Hindlimb muscle (tissue), 1 donor: ENCODE results near the gene PRDM13. TPM values are rescaled to one million over a fixed set of nuclear protein-coding genes. Genes with fewer than 3 reads are reported as not detected.
"Not testable (repeated sequence)": the region's sequence is repeated elsewhere in the genome, so short reads cannot be mapped to it uniquely, and the experiment has no call there.

ENCODE experiments used
- DNase-seq: peaks from one replicate; pipeline ENCODE4 v3.0.0-alpha.2; 2013
- polyA plus RNA-seq: library from polyadenylated mRNA; unstranded; fragments of 120-200 nt; gene quantifications from one replicate; pipeline ENCODE4 v1.2.1, GENCODE V29; 2013; ENCODE audit not compliant: insufficient read length

Gene PRDM13
- polyA plus RNA-seq, 1 donor = not detected

- DNase-seq = no peak
These were observed 22.7 kb downstream of the PRDM13 start for GRCh38 chr6:99629293-99629692.

GRCh38 chr6:99637629-99638028 lies 31.0 kb downstream of the PRDM13 start:
- DNase-seq = no peak

GRCh38 chr6:99638358-99638757 lies 31.7 kb downstream of the PRDM13 start:
- DNase-seq = not testable (repeated sequence)

DNA sequence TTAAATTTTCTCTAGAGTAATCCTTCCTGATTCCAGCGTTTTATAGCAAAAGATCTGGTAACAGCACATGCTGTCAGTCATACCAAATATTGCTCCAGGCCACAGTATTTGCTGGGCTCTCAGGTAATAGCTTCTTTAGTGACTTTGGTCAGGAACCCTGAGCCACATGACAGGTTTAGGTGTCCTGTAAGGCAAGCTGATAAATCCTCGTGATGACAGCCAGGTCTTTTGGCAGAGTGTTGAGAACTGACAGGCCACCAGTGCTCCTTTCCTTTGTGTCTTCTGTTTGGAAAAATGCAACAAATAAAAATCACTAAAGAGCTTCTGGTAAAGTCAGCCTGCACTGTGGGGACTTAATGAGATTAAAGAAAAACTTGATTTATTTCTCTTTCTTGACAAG lies 34.6 kb downstream of the PRDM13 start:
- no peak for DNase-seq

- no peak for DNase-seq
These were observed 39.4 kb downstream of the PRDM13 start for GRCh38 chr6:99645986-99646385.

GRCh38 chr6:99650091-99650571 lies 43.5 kb downstream of the PRDM13 start:
- DNase-seq = not testable (repeated sequence)

DNA sequence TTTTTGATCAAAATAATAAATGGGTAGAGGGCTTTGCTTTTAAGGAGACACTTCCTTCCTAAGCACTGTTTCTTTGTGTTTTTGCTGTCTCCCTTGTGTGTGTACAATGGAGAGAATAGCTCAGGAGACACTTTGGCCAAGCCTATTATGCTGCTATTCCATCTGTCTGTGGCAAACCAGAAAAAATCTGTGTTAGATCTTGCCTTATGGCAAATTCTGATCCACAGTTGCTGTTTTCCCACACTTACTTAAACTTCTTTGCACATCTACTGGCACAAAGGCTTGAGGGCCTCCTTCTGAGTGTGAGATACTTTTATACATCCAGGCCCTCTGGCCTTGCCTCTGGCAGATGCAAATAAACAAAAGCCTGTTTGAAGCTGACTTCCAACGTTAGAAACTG lies 53.6 kb downstream of the PRDM13 start:
- no peak for DNase-seq

DNA sequence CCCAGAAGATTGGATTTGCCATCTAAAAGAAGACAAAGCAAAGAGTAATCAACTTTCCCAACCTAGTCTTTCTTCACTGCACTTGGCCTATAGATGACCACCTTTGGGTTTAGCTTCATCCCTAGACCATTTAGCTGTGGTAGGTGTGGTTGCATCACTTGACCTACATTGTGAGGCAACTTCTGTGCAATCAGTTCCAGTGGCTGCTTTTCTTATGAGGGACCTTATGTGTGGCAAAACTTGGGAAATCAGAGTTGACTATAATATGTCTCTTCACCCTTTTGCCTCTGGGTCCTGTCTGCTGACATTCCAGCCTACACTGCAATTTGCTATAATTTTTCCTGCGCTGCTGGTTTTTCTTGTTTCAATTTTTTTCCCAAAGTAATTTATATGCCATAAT lies 55.2 kb downstream of the PRDM13 start:
- DNase-seq = no peak

- DNase-seq = no peak
These were observed 56.0 kb downstream of the PRDM13 start for GRCh38 chr6:99662616-99663015.

Other genes with a start within 250 kb of the PRDM13 start
- 7.2 TPM for gene COQ3, start 212.6 kb upstream of the PRDM13 start, polyA plus RNA-seq
- 119 TPM for gene PNISR, start 181.5 kb upstream of the PRDM13 start, polyA plus RNA-seq
- 5.0 TPM for gene USP45, start 91.4 kb upstream of the PRDM13 start, polyA plus RNA-seq
- 33.9 TPM for gene CCNC, start 38.2 kb upstream of the PRDM13 start, polyA plus RNA-seq